KOPT-K1 (cell line): Measurements from ENCODE around the gene GNA12.
"Not testable (repeated sequence)": the region's sequence is repeated elsewhere in the genome, so short reads cannot be mapped to it uniquely, and the experiment has no call there.

Experiments
- H3K27ac ChIP-seq: fragments of 200-600 bp; sonication (generic); 2 replicates; pipeline ENCODE4 v1.5.1; 2016; ENCODE audit warnings: antibody characterized with exemption, mild to moderate bottlenecking, low read depth, low read length; ENCODE audit not compliant: poor library complexity, severe bottlenecking
- H3K36me3 ChIP-seq: fragments of 200-600 bp; sonication (generic); 2 replicates; pipeline ENCODE4 v1.5.1; 2017; ENCODE audit warnings: antibody characterized with exemption, mild to moderate bottlenecking, low read length, moderate library complexity; ENCODE audit not compliant: insufficient read depth
- H3K9me3 ChIP-seq: fragments of 200-600 bp; sonication (generic); 2 replicates; pipeline ENCODE4 v1.5.1; 2017; ENCODE audit warnings: antibody characterized with exemption, low read length, mild to moderate bottlenecking; ENCODE audit not compliant: insufficient read depth, poor library complexity, severe bottlenecking

GNA12 gene

GRCh38 chr7:2856388-2857169 lies 12.5 kb upstream of the GNA12 start:
- no peaks in the 10 kb centered on the region for H3K9me3 ChIP-seq
- H3K36me3 ChIP-seq, result no peaks in the 10 kb centered on the region
- H3K27ac ChIP-seq, result no peak overlapping the region

- Histone ChIP-seq H3K36me3 (no peaks in the 10 kb centered on the region), H3K9me3 (no peaks in the 10 kb centered on the region), H3K27ac (no peak overlapping the region)
Measured at GRCh38 chr7:2855386-2855785, 11.3 kb upstream of the GNA12 start.

GRCh38 chr7:2853552-2853951 lies 9.4 kb upstream of the GNA12 start:
- H3K27ac ChIP-seq, H3K36me3 ChIP-seq, H3K9me3 ChIP-seq: not testable (repeated sequence)

- Histone ChIP-seq H3K9me3 (no peaks in the 10 kb centered on the region), H3K36me3 (no peaks in the 10 kb centered on the region), H3K27ac (no peak overlapping the region)
Measured at GRCh38 chr7:2853147-2853546, 9.0 kb upstream of the GNA12 start.

GRCh38 chr7:2851497-2851896 lies 7.4 kb upstream of the GNA12 start:
- Histone ChIP-seq H3K9me3 (no peaks in the 10 kb centered on the region), H3K27ac (peak overlapping the region; percentile 25), H3K36me3 (no peaks in the 10 kb centered on the region)

- H3K27ac ChIP-seq, result no peak overlapping the region
- H3K9me3 ChIP-seq, result no peaks in the 10 kb centered on the region
- no peaks in the 10 kb centered on the region for H3K36me3 ChIP-seq
Measured at GRCh38 chr7:2849941-2850766, 6.0 kb upstream of the GNA12 start.

GRCh38 chr7:2845034-2845592 lies 1.0 kb upstream of the GNA12 start:
- no peaks in the 10 kb centered on the region for H3K9me3 ChIP-seq
- peaks cover 8% of the 10 kb centered on the region; the same call in 1 of the 2 replicates for H3K36me3 ChIP-seq
- H3K27ac ChIP-seq, result peak overlapping the region; percentile 24

- H3K27ac ChIP-seq, result peak overlapping the region; percentile 35
- no peaks in the 10 kb centered on the region for H3K9me3 ChIP-seq
- peaks cover 8% of the 10 kb centered on the region; the same call in 1 of the 2 replicates for H3K36me3 ChIP-seq
Measured at GRCh38 chr7:2843711-2844152, 376 bp downstream of the GNA12 start.

- Histone ChIP-seq H3K27ac (no peak overlapping the region), H3K36me3 (peaks cover 8% of the 10 kb centered on the region; the same call in 1 of the 2 replicates), H3K9me3 (no peaks in the 10 kb centered on the region)
Measured at GRCh38 chr7:2843191-2843685, 870 bp downstream of the GNA12 start.

GRCh38 chr7:2841907-2842306 lies 2.2 kb downstream of the GNA12 start:
- Histone ChIP-seq H3K27ac (no peak overlapping the region), H3K36me3 (peaks cover 8% of the 10 kb centered on the region; the same call in 1 of the 2 replicates)

GRCh38 chr7:2840458-2840857 lies 3.6 kb downstream of the GNA12 start:
- H3K9me3 ChIP-seq, result no peaks in the 10 kb centered on the region
- H3K36me3 ChIP-seq, result peaks cover 11% of the 10 kb centered on the region; the same call in 1 of the 2 replicates
- no peak overlapping the region for H3K27ac ChIP-seq

More at GRCh38 chr7:2841907-2842306, 2.2 kb downstream of the GNA12 start:
- no peaks in the 10 kb centered on the region for H3K9me3 ChIP-seq

GRCh38 chr7:2838873-2839578 lies 5.1 kb downstream of the GNA12 start:
- Histone ChIP-seq H3K36me3 (peaks cover 25% of the 10 kb centered on the region), H3K27ac (no peak overlapping the region), H3K9me3 (no peaks in the 10 kb centered on the region)

- peaks cover 25% of the 10 kb centered on the region for H3K36me3 ChIP-seq
- H3K27ac ChIP-seq, result no peak overlapping the region
- no peaks in the 10 kb centered on the region for H3K9me3 ChIP-seq
Measured at GRCh38 chr7:2838451-2838850, 5.7 kb downstream of the GNA12 start.

GRCh38 chr7:2837496-2837895 lies 6.6 kb downstream of the GNA12 start:
- Histone ChIP-seq H3K27ac (no peak overlapping the region), H3K9me3 (no peaks in the 10 kb centered on the region), H3K36me3 (peaks cover 25% of the 10 kb centered on the region)
